Measurements from ENCODE around the gene DDX6.
"Not testable (repeated sequence)": the region's sequence is repeated elsewhere in the genome, so short reads cannot be mapped to it uniquely, and the experiment has no call there.

Gene DDX6, protein sequence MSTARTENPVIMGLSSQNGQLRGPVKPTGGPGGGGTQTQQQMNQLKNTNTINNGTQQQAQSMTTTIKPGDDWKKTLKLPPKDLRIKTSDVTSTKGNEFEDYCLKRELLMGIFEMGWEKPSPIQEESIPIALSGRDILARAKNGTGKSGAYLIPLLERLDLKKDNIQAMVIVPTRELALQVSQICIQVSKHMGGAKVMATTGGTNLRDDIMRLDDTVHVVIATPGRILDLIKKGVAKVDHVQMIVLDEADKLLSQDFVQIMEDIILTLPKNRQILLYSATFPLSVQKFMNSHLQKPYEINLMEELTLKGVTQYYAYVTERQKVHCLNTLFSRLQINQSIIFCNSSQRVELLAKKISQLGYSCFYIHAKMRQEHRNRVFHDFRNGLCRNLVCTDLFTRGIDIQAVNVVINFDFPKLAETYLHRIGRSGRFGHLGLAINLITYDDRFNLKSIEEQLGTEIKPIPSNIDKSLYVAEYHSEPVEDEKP

DNA sequence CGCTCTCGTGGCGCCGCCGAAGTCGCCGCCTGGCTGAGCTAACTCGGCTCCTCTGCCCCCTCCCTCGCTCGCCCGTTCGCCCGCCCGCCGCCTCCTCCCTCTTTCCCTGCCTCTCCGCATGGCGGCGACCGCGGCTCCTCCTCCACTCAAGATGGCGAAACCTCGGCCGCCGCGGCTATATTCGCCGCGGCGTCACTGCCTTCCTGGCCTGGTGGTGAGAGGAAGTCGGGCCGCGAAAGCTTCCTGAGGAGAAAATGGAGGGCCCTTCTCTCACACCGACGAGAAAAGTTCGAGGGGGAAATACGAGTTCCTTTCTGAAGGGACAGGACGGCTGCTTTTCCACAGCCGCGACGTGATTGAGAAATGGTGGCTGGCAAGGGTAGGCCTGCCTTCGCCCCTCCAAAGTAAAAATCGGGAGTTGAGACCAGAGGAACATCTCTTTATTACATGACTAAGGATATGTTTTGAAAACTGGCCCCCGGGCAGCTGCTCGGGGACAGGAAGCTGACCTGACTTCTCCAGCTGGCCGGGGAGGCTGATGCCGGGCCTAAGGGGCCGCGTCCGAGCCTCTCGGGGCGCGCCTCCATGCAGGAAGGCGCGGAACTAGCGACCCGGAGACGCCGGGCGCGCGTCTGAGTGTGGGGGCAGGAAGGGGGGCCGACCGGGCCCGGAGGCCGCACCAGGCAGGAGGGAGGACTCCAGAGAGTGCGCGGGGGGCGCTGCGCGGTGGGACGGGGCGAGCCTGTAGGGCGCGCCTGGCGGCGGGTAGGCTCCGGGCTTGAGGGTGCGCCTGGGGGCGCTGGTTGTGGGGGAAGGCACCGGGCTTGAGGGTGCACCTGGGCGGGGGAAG is at the start of gene DDX6:
DDX6 (minus strand) TSS at position 54 of the 850 bp plus-strand sequence. CDS start 4,913 bp downstream, outside the sequence.
- peak; percentile 85 for DNase-seq (ENCODE audit: low spot score)

DNA sequence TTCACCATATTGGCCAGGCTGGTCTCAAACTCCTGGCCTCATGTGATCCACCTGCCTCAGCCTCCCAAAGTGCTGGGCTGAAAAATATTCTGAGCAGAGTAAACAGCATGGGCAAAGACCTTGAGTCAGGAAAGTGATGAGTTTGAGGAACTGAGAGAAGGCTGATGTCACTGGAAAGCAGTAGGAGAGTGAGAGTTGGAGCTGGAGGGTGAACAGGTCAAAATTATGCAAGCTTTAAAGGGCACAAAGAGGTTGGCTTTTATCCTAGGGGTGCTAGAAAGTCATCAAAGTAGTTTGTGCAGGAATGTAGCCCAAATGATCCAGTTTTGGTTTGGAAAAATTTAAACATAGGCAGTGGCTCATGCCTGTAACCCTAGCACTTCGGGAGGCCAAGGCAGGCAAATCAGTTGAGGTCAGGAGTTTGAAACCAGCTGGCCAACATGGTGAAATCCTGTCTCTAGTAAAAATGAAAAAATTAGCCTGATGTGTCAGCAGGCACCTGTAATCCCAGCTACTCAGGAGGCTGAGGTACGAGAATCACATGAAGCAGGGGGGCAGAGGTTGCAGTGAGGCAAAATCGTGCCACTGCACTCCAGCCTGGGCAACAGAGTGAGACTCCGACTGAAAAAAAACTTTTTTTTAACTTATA is 48.1 kb upstream of the DDX6 start:
- DNase-seq (ENCODE audit: low spot score), result no peak

DNA sequence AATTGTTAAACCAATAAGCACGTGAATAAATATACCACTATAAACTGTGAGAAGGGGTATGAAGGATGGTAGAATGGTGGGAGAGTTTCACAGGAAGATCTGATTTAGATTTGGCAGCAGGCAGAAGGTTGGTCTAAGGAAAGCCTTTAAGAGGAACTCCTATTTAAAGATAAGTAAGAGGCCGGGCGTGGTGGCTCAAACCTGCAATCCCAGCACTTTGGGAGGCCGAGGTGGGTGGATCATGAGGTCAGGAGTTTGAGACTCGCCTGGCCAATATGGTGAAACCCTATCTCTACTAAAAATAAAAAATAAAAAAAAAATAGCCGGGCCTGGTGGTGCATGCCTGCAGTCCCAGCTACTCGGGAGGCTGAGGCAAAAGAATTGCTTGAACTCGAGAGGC is 46.9 kb upstream of the DDX6 start:
- no peak for DNase-seq (ENCODE audit: low spot score)

DNA sequence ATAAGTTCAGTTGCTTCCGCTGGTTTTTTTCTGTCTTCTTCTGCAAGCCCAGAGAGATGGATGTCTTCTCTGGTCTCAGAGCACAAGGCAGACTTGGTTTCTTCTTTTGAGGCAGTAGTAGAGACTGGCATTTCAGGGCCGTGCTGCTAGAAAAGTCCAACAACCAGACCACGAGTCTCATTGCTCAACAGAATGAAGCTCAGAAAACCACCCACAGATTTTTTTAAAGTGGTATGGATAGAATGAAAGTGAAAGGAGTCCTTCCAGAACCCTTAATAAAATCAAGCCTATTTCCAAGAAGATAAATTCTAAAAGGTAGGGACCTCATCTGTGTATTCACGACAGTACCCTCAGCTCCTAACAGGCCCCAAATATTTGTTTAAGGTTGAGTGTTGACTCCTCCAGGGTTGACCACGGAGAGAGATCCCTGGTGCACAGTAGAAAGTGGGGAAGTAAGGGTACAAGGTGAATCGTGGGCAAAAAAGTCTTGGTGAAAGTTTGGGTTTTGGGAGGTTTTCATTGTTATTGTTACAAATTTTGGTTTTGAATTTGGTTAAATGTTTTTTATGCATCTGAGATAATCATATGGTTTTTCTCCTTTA is 43.6 kb upstream of the DDX6 start:
- DNase-seq (ENCODE audit: low spot score), result no peak

DNA sequence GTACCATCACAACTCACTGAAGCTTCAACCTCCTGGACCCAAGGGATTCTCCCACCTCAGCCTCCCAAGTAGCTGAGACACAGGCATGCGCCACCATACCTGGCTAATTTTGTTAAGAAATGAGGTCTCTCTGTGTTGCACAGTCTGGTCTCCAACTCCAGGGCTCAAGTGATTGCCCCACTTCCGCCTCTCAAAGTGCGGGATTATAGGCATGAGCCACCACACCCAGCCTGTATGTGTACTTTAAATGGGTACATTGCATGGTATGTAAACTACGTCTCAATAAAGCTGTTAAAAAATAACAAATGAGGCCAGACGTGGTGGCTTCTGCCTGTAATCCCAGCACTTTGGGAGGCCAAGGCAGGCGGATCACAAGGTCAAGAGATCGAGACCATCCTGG is 36.2 kb upstream of the DDX6 start:
- no peak for DNase-seq (ENCODE audit: low spot score)

DNA sequence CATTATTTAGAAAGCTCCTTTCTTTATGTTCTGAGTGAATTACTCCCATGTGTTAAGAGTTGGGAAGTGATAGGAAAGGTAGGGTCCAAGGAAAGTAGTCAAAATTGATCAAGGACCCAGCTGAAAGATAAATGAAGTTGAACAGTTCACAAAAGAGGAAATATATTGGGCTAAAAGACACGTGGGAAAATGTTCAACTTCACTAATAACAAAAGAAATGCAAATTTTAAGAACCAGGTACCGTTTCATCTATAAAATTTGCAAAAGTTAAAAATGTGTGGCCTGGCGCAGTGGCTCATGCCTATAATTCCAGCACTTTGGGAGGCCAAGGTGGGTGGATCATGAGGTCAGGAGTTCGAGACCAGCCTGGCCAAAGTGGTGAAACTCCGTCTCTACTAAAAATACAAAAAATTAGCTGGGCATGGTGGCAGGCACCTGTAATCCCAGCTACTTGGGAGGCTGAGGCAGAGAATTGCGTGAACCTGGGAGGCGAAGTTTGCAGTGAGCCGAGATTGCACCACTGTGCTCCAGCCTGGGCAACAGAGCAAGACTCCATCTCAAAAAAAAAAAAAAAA is 32.1 kb upstream of the DDX6 start:
- DNase-seq (ENCODE audit: low spot score), result not testable (repeated sequence)

DNA sequence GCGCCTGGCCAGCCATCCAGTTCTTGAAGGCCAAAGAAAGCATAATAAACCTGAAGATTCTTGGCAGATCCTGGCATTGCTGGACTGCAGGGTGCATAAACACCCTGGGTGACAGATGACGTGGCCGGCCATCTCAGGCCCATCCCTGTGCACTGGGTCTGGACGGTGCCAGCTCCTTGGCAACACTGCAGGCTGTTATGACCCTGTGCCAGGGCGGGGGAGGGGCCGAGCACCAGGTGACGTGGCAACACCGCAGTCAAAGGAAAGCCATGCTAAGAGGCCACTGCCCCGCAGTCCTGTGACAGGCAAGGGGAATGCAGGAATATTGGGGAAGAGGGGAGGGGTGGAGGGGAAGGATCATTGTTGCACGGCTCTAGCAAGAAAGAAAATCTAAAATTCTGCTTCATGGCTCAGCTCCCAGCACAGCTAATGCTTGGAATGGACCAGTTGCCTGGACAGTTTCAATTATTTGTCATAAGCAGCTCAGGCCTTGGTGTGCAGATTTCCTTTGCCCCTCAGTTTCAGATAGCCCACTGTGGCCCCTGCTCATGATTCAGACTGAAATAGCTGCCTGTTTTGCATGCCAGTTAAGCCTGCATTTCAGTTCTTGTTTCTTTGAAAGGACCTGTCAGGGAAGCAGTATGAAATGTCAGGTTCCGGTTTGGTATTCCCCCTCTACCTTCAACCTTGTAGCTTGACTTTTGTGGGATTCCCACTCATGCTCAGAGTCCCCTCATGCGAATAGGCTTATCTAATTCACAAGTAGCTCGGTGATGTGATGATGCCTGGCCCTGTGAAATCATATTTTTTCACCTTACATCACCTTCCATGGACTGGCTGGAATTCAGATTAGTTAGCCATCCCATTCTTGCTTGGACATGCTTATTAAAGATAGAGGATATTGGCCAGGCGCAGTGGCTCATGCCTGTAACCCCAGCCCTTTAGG is 29.7 kb upstream of the DDX6 start:
- DNase-seq (ENCODE audit: low spot score), result no peak

DNA sequence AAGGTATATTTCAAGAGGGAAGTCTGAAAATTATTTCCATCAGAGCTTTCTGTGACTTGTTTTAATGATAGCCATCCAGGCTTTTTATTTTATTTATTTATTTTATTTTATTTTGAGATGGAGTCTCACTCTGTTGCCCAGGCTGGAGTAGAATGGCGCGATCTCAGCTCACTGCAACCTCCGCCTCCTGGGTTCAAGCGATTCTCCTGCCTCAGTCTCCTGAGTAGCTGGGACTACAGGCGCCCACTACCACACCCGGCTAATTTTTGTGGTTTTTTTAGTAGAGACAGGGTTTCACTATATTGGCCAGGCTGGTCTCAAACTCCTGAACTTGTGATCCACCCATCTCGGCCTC is 29.0 kb upstream of the DDX6 start:
- not testable (repeated sequence) for DNase-seq (ENCODE audit: low spot score)

DNA sequence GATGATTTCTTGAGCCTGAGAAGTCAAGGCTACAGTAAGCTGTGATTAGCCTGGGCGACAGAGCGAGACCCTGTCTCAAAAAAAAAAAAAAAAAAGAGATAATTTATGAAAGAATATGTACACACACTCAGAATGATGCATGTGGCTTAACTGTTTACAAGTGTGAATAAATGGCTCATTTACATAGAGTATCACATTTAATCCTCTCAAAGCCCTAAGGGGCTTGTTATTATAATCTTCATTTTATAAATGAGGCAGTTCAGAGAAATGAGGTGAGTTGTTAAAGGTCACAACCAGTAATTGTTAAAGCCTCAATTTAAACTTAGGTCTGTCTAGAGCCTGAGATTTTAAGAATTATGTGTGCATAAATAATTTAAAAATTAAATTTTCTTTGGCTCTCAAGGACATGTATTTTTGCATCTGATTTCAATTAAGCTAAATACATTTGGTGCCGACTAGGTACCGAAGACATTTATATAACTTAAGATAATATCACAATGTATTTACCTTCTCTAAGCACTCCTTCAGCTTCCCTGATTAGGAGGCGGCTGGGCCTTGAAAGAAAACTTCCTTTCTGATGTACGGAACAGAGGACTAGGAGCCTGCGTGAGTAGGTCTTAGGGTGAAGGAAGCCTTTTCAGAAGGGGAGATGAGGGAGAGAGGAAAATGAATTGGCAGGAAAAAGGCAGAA is 28.5 kb upstream of the DDX6 start:
- no peak for DNase-seq (ENCODE audit: low spot score)

DNA sequence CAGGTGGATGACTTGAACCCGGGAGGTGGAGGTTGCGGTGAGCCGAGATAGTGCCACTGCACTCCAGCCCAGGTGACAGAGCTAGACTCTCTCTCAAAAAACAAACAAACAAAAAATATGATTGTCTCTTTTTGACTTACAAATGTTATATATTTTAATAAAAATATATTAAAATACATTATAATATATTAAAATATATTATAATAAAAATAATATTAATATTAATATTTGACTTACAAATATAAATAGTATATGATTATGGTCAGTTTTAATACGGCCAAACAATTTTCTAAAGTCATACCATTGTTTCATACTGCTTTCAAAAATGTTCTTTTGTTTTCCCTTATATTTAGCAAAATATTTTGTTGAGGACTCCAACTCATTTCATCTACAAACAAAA is 27.2 kb upstream of the DDX6 start:
- DNase-seq (ENCODE audit: low spot score), result no peak

DNA sequence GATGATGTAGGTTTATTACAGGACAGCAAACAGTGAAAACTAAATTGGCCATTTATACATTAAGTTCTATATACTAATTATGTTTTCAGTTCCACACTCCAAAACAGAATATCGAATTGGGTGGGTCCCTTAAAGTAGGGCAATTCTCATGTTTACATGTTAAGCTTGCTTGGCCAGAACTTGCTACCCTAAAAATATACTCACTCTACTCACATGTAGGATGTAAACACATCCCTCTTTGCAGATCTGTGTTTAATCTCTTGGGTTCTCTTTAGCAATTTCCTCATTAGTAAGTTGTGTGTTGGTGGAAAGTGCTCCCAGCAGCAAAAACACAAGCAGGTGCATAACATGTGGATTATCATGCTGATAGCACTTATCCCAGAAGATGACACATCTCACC is 22.6 kb upstream of the DDX6 start:
- no peak for DNase-seq (ENCODE audit: low spot score)

DNA sequence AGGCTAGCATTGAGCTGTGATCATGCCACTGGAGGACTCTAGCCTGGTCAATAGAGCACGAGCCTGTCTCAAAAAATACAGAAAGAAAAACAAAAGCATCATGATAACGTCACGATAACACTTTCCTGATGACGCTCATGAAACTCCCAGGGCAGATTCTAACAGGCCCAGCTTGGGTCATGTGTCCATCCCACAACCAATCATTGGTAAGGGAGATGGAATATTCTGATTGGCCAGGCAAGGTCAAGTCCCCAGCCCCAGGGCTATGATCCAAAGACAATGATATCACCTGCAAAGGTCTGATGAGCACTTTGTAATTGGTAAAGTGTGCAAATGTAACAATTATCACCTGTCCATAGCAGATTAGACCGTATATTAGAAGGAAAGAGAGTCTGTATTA is 21.5 kb upstream of the DDX6 start:
- no peak for DNase-seq (ENCODE audit: low spot score)

DNA sequence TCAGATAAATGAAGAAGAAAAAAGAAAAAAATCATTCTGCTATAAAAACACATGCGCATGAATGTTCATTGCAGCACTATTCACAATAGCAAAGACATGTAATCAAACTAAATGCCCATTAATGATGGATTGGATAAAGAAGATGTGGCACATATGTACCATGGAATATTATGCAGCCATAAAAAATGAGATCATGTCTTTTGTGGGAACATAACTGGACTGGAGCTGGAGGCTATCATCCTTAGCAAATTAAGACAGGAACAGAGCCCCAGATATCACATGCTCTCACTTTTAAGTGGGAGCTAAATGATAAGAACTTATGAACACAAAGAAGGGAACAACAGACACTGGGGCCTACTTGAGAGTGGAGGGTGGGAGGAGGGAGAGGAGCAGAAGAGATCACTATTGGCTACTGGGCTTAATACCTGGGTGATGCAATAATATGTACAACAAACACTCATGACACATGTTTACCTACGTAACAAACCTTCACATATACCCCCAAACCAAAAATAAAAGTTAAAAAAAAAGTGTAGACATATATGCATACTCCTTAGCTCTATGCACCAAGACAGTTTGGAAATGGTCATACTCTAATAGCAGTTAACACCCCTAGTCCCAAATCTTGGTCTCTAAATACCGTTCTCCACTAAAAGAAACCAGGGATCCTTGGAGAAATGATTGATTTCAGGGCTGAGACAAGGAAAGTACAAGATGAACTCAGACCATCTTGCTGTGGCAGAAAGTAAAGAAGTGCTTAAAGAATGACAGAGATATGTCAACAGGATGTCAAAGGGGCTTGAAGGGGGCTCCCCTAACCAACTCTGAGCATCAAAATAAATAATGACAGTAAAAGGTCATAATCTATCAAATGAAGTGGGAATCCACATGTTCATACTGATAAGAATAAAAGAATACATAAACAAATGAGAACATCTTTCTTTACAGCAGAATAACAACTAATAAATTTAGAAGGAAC is 17.1 kb upstream of the DDX6 start:
- no peak for DNase-seq (ENCODE audit: low spot score)

DNA sequence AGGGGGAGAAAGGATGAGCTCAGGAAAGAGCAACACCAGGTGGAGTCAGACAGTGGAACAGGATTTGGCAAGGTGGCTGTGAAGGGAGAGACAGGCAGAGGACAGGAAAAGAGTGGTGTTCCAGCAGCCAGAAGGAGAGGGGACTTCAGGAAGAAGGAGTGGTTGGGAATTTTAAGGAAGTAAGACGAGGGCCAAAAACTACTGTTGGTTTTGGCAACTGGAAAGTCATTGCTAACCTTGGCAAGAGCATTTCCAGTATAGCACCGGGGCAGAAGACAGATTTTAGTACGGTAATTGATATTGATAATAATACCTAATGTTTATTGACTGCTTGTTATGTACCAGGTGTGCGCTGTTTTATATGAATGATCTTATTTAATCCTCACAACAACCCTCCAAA is 15.4 kb upstream of the DDX6 start:
- DNase-seq (ENCODE audit: low spot score), result no peak

DNA sequence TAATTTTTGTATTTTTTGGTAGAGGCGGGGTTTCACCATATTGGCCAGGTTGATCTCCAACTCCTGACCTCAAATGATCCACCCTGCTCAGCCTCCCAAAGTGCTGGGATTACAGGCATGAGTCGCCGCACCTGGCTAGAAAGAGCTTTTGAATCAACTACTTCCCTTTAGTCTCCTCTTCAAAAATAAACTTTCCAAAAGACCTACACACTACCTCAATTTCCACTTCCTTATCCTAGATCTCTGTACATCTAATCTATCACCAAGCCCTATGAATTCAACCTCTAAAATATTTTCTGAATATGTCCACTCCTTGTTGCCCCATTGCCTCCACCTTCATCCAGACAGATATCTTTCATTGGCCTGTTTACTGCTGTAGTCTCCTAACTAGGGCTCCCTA is 13.1 kb upstream of the DDX6 start:
- DNase-seq (ENCODE audit: low spot score), result no peak

DNA sequence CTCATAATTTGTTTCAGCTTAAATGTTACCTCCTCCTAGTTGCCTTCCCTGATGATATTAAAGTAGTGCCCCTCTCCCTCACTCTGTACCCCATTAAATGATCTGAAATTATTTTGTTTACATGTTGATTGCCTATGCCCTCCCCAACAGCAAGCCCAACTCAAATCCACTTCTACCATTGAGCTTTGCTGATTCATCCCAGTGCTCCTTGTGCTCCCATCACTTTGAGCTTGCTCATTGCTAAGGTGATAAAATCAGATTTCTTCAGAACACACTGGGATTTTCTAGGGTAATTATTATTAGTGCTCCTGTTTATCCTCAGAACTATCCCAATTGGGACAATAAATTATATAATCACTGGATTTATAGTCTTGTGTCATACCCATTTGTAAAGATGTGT is 8.4 kb upstream of the DDX6 start:
- no peak for DNase-seq (ENCODE audit: low spot score)

DNA sequence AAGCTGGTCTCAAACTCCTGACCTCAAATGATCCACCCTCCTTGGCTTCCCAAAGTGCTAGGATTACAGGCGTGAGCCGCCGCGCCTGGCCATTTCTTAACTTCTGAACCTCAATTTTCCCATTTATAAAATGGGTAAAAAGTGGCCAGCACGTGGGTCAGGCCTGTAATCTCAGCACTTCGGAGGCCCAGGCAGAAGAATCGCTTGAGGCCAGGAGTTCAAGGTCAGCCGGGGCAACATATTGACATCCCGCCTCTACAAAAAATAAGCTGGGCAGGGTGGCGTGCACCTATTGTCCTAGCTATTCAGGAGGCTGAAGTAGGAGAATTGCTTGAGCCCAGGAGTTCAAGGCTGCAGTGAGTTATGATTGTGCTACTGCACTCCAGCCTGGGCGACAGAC is 6.5 kb upstream of the DDX6 start:
- no peak for DNase-seq (ENCODE audit: low spot score)

DNA sequence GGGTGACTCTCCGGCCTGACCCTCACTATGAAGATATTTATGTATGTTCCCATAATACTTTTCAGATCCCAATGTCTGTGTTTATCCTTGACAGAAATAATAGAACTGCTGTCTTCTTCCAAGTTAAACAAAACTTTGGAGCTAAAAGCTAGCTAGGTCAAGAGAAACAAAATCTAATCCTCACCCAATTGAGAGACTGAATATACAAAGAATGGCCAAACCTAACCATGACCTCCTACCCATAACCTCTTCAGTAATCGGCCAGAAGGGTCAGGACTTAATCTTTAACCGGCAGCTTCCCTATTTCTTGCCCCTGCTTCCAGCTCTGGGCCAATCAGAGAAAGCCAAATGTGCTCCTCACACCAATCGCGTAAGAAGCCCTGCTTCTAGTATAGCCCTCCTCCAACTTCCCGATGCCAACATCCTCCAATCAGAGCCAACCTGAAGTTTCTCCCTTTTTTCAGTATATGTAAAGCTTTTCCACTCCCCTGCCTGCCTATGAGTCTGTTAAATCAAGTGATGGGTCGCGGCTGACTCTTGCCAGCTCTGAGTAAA is 1.7 kb upstream of the DDX6 start:
- peak; percentile 76 for DNase-seq (ENCODE audit: low spot score)

Measured in hematopoietic multipotent progenitor cell treated with erythropoietin and hydrocortisone succinate and interleukin-3 and kit ligand, for 15 days (in vitro differentiated cells).